Measurements from ENCODE around the gene RPN2. TPM values are rescaled to one million over a fixed set of nuclear protein-coding genes. Genes with fewer than 3 reads are reported as not detected.
A peak's percentile ranks its signal among the peaks of the same experiment; 100 is the strongest.

RPN2 gene
- total RNA-seq, 1 donor from 2014 or later: 142 TPM

DNA sequence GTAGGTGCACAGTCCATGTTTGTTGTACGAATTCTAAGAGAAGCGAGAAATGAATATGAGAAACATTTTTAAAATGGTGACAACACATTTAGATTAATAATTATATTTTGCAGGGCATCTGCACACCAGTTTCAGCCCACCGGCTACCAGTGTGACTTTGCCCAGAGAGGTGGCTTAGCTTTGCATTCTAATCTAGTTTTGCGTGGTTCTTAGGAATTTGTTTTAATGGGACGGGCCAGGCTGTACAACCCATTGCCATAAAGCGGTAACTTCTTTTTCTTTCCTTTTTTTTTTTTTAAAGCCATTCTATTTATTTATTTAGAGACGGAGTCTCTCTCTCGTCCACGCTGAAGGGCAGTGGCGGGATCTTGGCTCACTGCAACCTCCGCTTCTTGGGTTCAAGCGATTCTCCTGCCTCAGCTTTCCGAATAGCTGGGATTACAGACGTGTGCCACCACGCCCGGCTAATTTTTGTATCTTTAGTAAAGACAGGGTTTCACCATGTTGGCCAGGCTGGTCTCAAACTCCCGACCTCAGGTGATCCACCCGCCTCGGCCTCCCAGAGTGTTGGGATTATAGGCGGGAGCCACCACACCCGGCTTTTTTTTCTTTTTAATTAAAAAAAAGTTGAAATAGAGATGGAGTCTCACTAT is 111.2 kb downstream of the RPN2 start:
- H3K27me3 Mint-ChIP-seq (ENCODE audit: low read depth): no peaks in the 10 kb centered on the region

More for the DNA sequence above, 111.2 kb downstream of the RPN2 start:
- Mint-ChIP-seq H3K4me3 (peak overlapping the region; percentile 81), H3K9me3 (peaks cover 10% of the 10 kb centered on the region), H3K4me1 (peaks cover 8% of the 10 kb centered on the region), H3K36me3 (peaks cover 27% of the 10 kb centered on the region), H3K27ac (peak overlapping the region; percentile 99)
- DNase-seq (ENCODE audit: low spot score in 2 of 2, unreplicated experiment in 2 of 2): no peak
- TF ChIP-seq, protein P1, sequence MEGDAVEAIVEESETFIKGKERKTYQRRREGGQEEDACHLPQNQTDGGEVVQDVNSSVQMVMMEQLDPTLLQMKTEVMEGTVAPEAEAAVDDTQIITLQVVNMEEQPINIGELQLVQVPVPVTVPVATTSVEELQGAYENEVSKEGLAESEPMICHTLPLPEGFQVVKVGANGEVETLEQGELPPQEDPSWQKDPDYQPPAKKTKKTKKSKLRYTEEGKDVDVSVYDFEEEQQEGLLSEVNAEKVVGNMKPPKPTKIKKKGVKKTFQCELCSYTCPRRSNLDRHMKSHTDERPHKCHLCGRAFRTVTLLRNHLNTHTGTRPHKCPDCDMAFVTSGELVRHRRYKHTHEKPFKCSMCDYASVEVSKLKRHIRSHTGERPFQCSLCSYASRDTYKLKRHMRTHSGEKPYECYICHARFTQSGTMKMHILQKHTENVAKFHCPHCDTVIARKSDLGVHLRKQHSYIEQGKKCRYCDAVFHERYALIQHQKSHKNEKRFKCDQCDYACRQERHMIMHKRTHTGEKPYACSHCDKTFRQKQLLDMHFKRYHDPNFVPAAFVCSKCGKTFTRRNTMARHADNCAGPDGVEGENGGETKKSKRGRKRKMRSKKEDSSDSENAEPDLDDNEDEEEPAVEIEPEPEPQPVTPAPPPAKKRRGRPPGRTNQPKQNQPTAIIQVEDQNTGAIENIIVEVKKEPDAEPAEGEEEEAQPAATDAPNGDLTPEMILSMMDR (IDR thresholded peaks at IDR 0.05; ENCODE audit: unreplicated experiment): no peak

Other genes with a start within 250 kb of the RPN2 start
- 10.3 to 13.6 TPM (median 11.0 TPM) in 3 replicates for gene SAMHD1, start 227.6 kb upstream of the RPN2 start, total RNA-seq
- gene RBL1, start 83.3 kb upstream of the RPN2 start, total RNA-seq: 8.8 to 13.6 TPM (median 9.0 TPM) in 3 replicates
- 4.9 to 6.4 TPM (median 6.3 TPM) in 3 replicates for gene MROH8, start 218 bp downstream of the RPN2 start, total RNA-seq
- not detected in 3 replicates for gene GHRH, start 82.5 kb downstream of the RPN2 start, total RNA-seq
- gene MANBAL, start 110.3 kb downstream of the RPN2 start, total RNA-seq: 40.3 to 44.2 TPM (median 43.0 TPM) in 3 replicates
- 81.2 to 85.2 TPM (median 81.3 TPM) in 3 replicates for gene SRC, start 166.8 kb downstream of the RPN2 start, total RNA-seq

Data from mesothelial cell of epicardium (in vitro differentiated cells).